ENCODE data around the gene ZNF273. TPM values are rescaled to one million over a fixed set of nuclear protein-coding genes. Genes with fewer than 3 reads are reported as not detected.

ZNF273 gene
- total RNA-seq, 4 donors from 2014 or later = 123 to 247 (median 164) TPM

GRCh38 chr7:64879800-64880199 lies 23.3 kb upstream of the ZNF273 start:
- H3K4me1 ChIP-seq = peaks cover 32% of the 10 kb centered on the region
- no peaks in the 10 kb centered on the region for H3K36me3 ChIP-seq
- H3K27me3 ChIP-seq = no peaks in the 10 kb centered on the region
- DNase-seq (ENCODE audit: low spot score in 2 of 2) = peak; percentile 55 to 73
- TF ChIP-seq EP300 (IDR thresholded peaks at IDR 0.05) (no peak), POLR2A (IDR thresholded peaks at IDR 0.05) (no peak), CTCF (IDR thresholded peaks at IDR 0.05) (no peak), POLR2AphosphoS5 (IDR thresholded peaks at IDR 0.05) (no peak)
- over 99% methylated on average over 12 of the region's 17 CpGs for WGBS
- H3K4me3 ChIP-seq = no peak overlapping the region
- H3K27ac ChIP-seq = no peak overlapping the region
- H3K9me3 ChIP-seq = no peaks in the 10 kb centered on the region

- peak; percentile 53 to 65 for DNase-seq (ENCODE audit: low spot score in 2 of 2)
- Histone ChIP-seq H3K27ac (no peak overlapping the region), H3K36me3 (no peaks in the 10 kb centered on the region), H3K9me3 (no peaks in the 10 kb centered on the region), H3K4me3 (no peak overlapping the region), H3K27me3 (no peaks in the 10 kb centered on the region), H3K4me1 (peaks cover 33% of the 10 kb centered on the region)
- WGBS = 96% methylated on average over 35 of the region's 38 CpGs
- TF ChIP-seq POLR2A (IDR thresholded peaks at IDR 0.05) (no peak), EP300 (IDR thresholded peaks at IDR 0.05) (no peak), CTCF (IDR thresholded peaks at IDR 0.05) (no peak), POLR2AphosphoS5 (IDR thresholded peaks at IDR 0.05) (no peak)
Observed at GRCh38 chr7:64880322-64881297, 22.5 kb upstream of the ZNF273 start.

- WGBS = 70% methylated on average over 23 of the region's 26 CpGs
- DNase-seq (ENCODE audit: low spot score in 2 of 2) = peak in 1 of 2 donors; percentile 65
- Histone ChIP-seq H3K4me1 (peaks cover 32% of the 10 kb centered on the region), H3K4me3 (peak overlapping the region; percentile 63), H3K27ac (peak overlapping the region; percentile 85), H3K27me3 (no peaks in the 10 kb centered on the region), H3K9me3 (no peaks in the 10 kb centered on the region), H3K36me3 (no peaks in the 10 kb centered on the region)
- no peak for TF ChIP-seq CTCF (IDR thresholded peaks at IDR 0.05)
- TF ChIP-seq POLR2A (IDR thresholded peaks at IDR 0.05) = no peak
- no peak for TF ChIP-seq POLR2AphosphoS5 (IDR thresholded peaks at IDR 0.05)
- no peak for TF ChIP-seq EP300 (IDR thresholded peaks at IDR 0.05)
Observed at GRCh38 chr7:64881461-64882287, 21.4 kb upstream of the ZNF273 start.

GRCh38 chr7:64882341-64883112 lies 20.5 kb upstream of the ZNF273 start:
- Histone ChIP-seq H3K27me3 (no peaks in the 10 kb centered on the region), H3K27ac (peak overlapping the region; percentile 85), H3K9me3 (no peaks in the 10 kb centered on the region), H3K36me3 (no peaks in the 10 kb centered on the region), H3K4me1 (peaks cover 24% of the 10 kb centered on the region), H3K4me3 (peak overlapping the region; percentile 63)
- DNase-seq (ENCODE audit: low spot score in 2 of 2) = peak in 1 of 2 donors; percentile 76
- TF ChIP-seq POLR2A (IDR thresholded peaks at IDR 0.05) (no peak), POLR2AphosphoS5 (IDR thresholded peaks at IDR 0.05) (peak in 1 of 3 donors; percentile 57)
- WGBS = 9% methylated on average over 27 of the region's 55 CpGs

Data from suprapubic skin (tissue), 4 donors.